Neuronal stem cell (in vitro differentiated cells): ENCODE data around the gene STXBP5.

Source experiments
- DNase-seq: peaks from one replicate; pipeline ENCODE4 v3.0.0-alpha.2; 2013; ENCODE audit warnings: low spot score
- H2AFZ ChIP-seq: one replicate; pipeline ENCODE4 v1.6.1; 2013; ENCODE audit warnings: mild to moderate bottlenecking, low read length, inconsistent platforms
- H2AK5ac ChIP-seq: 2 replicates; pipeline ENCODE4 v1.6.1; 2013; ENCODE audit warnings: low read depth, mild to moderate bottlenecking, inconsistent platforms, low read length, moderate library complexity, mixed read lengths
- H2BK120ac ChIP-seq: 2 replicates; pipeline ENCODE4 v1.6.1; 2013; ENCODE audit warnings: low read depth, mild to moderate bottlenecking, inconsistent platforms, low read length, moderate library complexity, mixed read lengths
- H2BK12ac ChIP-seq: one replicate; pipeline ENCODE4 v1.6.1; 2013; ENCODE audit warnings: low read length, inconsistent platforms
- H2BK15ac ChIP-seq: 2 replicates; pipeline ENCODE4 v1.6.1; 2013; ENCODE audit warnings: mild to moderate bottlenecking, low read length, inconsistent platforms, mixed read lengths
- H2BK5ac ChIP-seq: one replicate; pipeline ENCODE4 v1.6.1; 2013; ENCODE audit warnings: inconsistent platforms, mild to moderate bottlenecking, low read length, moderate library complexity
- H3K14ac ChIP-seq: one replicate; pipeline ENCODE4 v1.6.1; 2013; ENCODE audit warnings: low read length, inconsistent platforms
- H3K18ac ChIP-seq: 2 replicates; pipeline ENCODE4 v1.6.1; 2013; ENCODE audit warnings: low read length, inconsistent platforms
- H3K23ac ChIP-seq: 2 replicates; pipeline ENCODE4 v1.6.1; 2013; ENCODE audit warnings: low read depth, mild to moderate bottlenecking, mixed read lengths, low read length, inconsistent platforms; ENCODE audit not compliant: poor library complexity
- H3K27ac ChIP-seq: replicated peaks from 3 replicates; pipeline ENCODE4 v1.5.1; 2013; ENCODE audit warnings: low read length, inconsistent platforms
- H3K27me3 ChIP-seq, 3 experiments: 2 replicates each; pipeline ENCODE4 v1.6.1; 2013; ENCODE audit warnings: low read length in 3 of 3, mild to moderate bottlenecking in 2 of 3, inconsistent platforms in 1 of 3, low read depth in 1 of 3, mixed read lengths in 1 of 3, moderate library complexity in 1 of 3; ENCODE audit not compliant: control insufficient read depth in 3 of 3, insufficient read depth in 3 of 3
- H3K36me3 ChIP-seq, 2 donors: replicated peaks in 1 of 2; 2 replicates each; pipeline ENCODE4 v1.6.1; 2013; ENCODE audit warnings: low read length in 2 of 2; ENCODE audit not compliant: control insufficient read depth in 2 of 2, insufficient read depth in 2 of 2
- H3K4ac ChIP-seq: 2 replicates; pipeline ENCODE4 v1.6.1; 2013; ENCODE audit warnings: inconsistent platforms, mild to moderate bottlenecking, low read length, moderate library complexity
- H3K4me1 ChIP-seq, 2 donors: 1 replicate in 1 of 2; 2 replicates in 1 of 2; pipeline ENCODE4 v1.6.1; 2013; ENCODE audit warnings: low read length in 2 of 2, low read depth in 1 of 2; ENCODE audit not compliant: control insufficient read depth in 2 of 2, insufficient read depth in 1 of 2
- H3K4me2 ChIP-seq: one replicate; pipeline ENCODE4 v1.6.1; 2013; ENCODE audit warnings: mild to moderate bottlenecking, low read length, inconsistent platforms; ENCODE audit not compliant: insufficient read depth, poor library complexity, severe bottlenecking
- H3K4me3 ChIP-seq, 2 donors: 2 replicates each; pipeline ENCODE4 v1.5.1; 2013; ENCODE audit warnings: low read length in 2 of 2, mild to moderate bottlenecking in 2 of 2, inconsistent platforms in 1 of 2, moderate library complexity in 1 of 2
- H3K79me1 ChIP-seq: one replicate; pipeline ENCODE4 v1.6.1; 2013; ENCODE audit warnings: low read depth, mild to moderate bottlenecking, inconsistent platforms, low read length, moderate library complexity
- H3K9ac ChIP-seq: one replicate; pipeline ENCODE4 v1.6.1; 2013; ENCODE audit warnings: mild to moderate bottlenecking, low read depth, low read length, inconsistent platforms; ENCODE audit not compliant: poor library complexity
- H3K9me3 ChIP-seq, 2 donors: replicated peaks in 1 of 2; 2 replicates each; pipeline versions ENCODE3 to v1.6.1; 2013; ENCODE audit warnings: low read length in 2 of 2, mild to moderate bottlenecking in 2 of 2, inconsistent platforms in 1 of 2, low read depth in 1 of 2, mixed read lengths in 1 of 2, moderate library complexity in 1 of 2; ENCODE audit not compliant: control insufficient read depth in 2 of 2, insufficient read depth in 1 of 2
- H4K8ac ChIP-seq: one replicate; pipeline ENCODE4 v1.6.1; 2013; ENCODE audit warnings: low read depth, mild to moderate bottlenecking, inconsistent platforms, low read length, moderate library complexity
- H4K91ac ChIP-seq: one replicate; pipeline ENCODE4 v1.6.1; 2013; ENCODE audit warnings: low read length, low read depth, mild to moderate bottlenecking, inconsistent platforms; ENCODE audit not compliant: poor library complexity
- WGBS, 2 donors: extraction: QIAGEN DNeasy Blood & Tissue Kit; methylation state at CpG; one replicate each; pipeline ENCODE4 v1.1.7; 2013; ENCODE audit warnings: missing lambda C conversion rate in 2 of 2, mixed read lengths in 1 of 2; ENCODE audit not compliant: insufficient read length in 2 of 2, insufficient replicate concordance in 1 of 2; ENCODE audit errors: extremely low coverage in 2 of 2; 5-methylcytosine and 5-hydroxymethylcytosine counted together

STXBP5 gene

GRCh38 chr6:147267658-147268057 is 63.4 kb downstream of the STXBP5 start:
- no peak overlapping the region for H3K9ac ChIP-seq
- H3K4me3 ChIP-seq: no peak overlapping the region
- H2BK12ac ChIP-seq: no peak overlapping the region
- no peaks in the 10 kb centered on the region for H3K79me1 ChIP-seq
- no peak overlapping the region for H2BK5ac ChIP-seq
- no CpG with 5 or more reads among the region's 2 CpGs for WGBS, 2 donors
- H3K4me2 ChIP-seq: no peak overlapping the region
- no peak overlapping the region for H3K27ac ChIP-seq
- no peaks in the 10 kb centered on the region for H3K4me1 ChIP-seq
- no peaks in the 10 kb centered on the region for H3K27me3 ChIP-seq
- H3K4ac ChIP-seq: no peak overlapping the region
- H2AK5ac ChIP-seq: no peak overlapping the region
- no peak overlapping the region for H2BK15ac ChIP-seq
- H4K8ac ChIP-seq: no peak overlapping the region
- no peak overlapping the region for H3K14ac ChIP-seq
- DNase-seq: no peak
- no peak overlapping the region for H2BK120ac ChIP-seq
- peaks cover 0 to 9% of the 10 kb centered on the region in 2 donors for H3K36me3 ChIP-seq
- H3K18ac ChIP-seq: no peak overlapping the region
- H3K9me3 ChIP-seq: no peaks in the 10 kb centered on the region
- no peak overlapping the region for H4K91ac ChIP-seq
- H3K23ac ChIP-seq: no peak overlapping the region
- no peak overlapping the region for H2AFZ ChIP-seq

GRCh38 chr6:147268254-147268653 is 64.0 kb downstream of the STXBP5 start:
- H3K14ac ChIP-seq: no peak overlapping the region
- H4K91ac ChIP-seq: no peak overlapping the region
- H3K27ac ChIP-seq: no peak overlapping the region
- H3K79me1 ChIP-seq: no peaks in the 10 kb centered on the region
- no peak overlapping the region for H2BK120ac ChIP-seq
- no peak overlapping the region for H3K9ac ChIP-seq
- H2BK12ac ChIP-seq: no peak overlapping the region
- H3K4me2 ChIP-seq: no peak overlapping the region
- no peak overlapping the region for H3K18ac ChIP-seq
- no peak overlapping the region for H3K23ac ChIP-seq
- H3K4me1 ChIP-seq: no peaks in the 10 kb centered on the region
- no peak overlapping the region for H2BK5ac ChIP-seq
- no peak for DNase-seq
- no peak overlapping the region for H2AFZ ChIP-seq
- H3K36me3 ChIP-seq: peaks cover 0 to 9% of the 10 kb centered on the region in 2 donors
- no peaks in the 10 kb centered on the region for H3K27me3 ChIP-seq
- no peaks in the 10 kb centered on the region for H3K9me3 ChIP-seq
- H2BK15ac ChIP-seq: no peak overlapping the region
- no peak overlapping the region for H2AK5ac ChIP-seq
- no peak overlapping the region for H3K4ac ChIP-seq
- H3K4me3 ChIP-seq: no peak overlapping the region
- H4K8ac ChIP-seq: no peak overlapping the region

GRCh38 chr6:147274012-147274411 is 69.8 kb downstream of the STXBP5 start:
- no peak overlapping the region for H3K14ac ChIP-seq
- no peak overlapping the region for H3K23ac ChIP-seq
- no peaks in the 10 kb centered on the region for H3K4me1 ChIP-seq
- H3K4ac ChIP-seq: no peak overlapping the region
- H2BK5ac ChIP-seq: no peak overlapping the region
- peaks cover 3 to 14% of the 10 kb centered on the region in 2 donors for H3K36me3 ChIP-seq
- H3K9ac ChIP-seq: no peak overlapping the region
- no peak overlapping the region for H2BK120ac ChIP-seq
- DNase-seq: no peak
- H2AK5ac ChIP-seq: no peak overlapping the region
- no peak overlapping the region for H3K4me2 ChIP-seq
- H4K8ac ChIP-seq: no peak overlapping the region
- H3K79me1 ChIP-seq: no peaks in the 10 kb centered on the region
- H3K4me3 ChIP-seq: no peak overlapping the region
- H3K27ac ChIP-seq: no peak overlapping the region
- H2BK12ac ChIP-seq: no peak overlapping the region
- no peak overlapping the region for H2BK15ac ChIP-seq
- H3K27me3 ChIP-seq: no peaks in the 10 kb centered on the region
- peaks cover 3% of the 10 kb centered on the region in 2 donors for H3K9me3 ChIP-seq
- no peak overlapping the region for H3K18ac ChIP-seq
- H2AFZ ChIP-seq: no peak overlapping the region
- H4K91ac ChIP-seq: no peak overlapping the region

DNA sequence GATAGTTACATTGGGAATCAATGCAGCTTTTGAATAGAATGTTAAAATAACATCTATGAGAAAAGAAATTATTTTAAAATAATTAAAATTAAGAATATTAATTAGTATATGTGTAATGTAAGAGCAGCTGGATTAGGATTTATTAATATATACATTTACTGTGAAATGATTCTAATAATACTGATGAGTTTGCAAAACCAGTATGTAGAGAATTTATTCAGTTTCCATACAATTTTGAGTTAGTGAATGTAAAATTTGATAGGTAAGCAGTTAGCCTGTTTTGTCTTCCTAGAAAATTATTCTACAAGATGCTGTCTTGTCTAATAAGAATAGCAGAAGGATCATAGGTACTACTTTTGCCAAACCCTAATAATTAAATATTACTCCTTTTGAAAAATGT is 70.6 kb downstream of the STXBP5 start:
- no peaks in the 10 kb centered on the region for H3K4me1 ChIP-seq
- H3K23ac ChIP-seq: no peak overlapping the region
- H2AK5ac ChIP-seq: no peak overlapping the region
- no peak overlapping the region for H2BK15ac ChIP-seq
- H2BK120ac ChIP-seq: no peak overlapping the region
- DNase-seq: no peak
- H2BK12ac ChIP-seq: no peak overlapping the region
- no peak overlapping the region for H2AFZ ChIP-seq
- H3K9me3 ChIP-seq: peaks cover 3% of the 10 kb centered on the region in 2 donors
- H3K4ac ChIP-seq: no peak overlapping the region
- peaks cover 3 to 15% of the 10 kb centered on the region in 2 donors for H3K36me3 ChIP-seq
- H4K91ac ChIP-seq: no peak overlapping the region
- no peak overlapping the region for H3K27ac ChIP-seq
- no peak overlapping the region for H3K4me3 ChIP-seq
- H3K4me2 ChIP-seq: no peak overlapping the region
- H3K79me1 ChIP-seq: no peaks in the 10 kb centered on the region
- no peak overlapping the region for H4K8ac ChIP-seq
- no peak overlapping the region for H3K14ac ChIP-seq
- no peaks in the 10 kb centered on the region for H3K27me3 ChIP-seq
- no peak overlapping the region for H3K18ac ChIP-seq
- H2BK5ac ChIP-seq: no peak overlapping the region
- no peak overlapping the region for H3K9ac ChIP-seq
